Gastrocnemius medialis (tissue), 4 donors: ENCODE results near the gene LTBP1.

Experiments used
- CTCF ChIP-seq, 5 experiments: fragments of 450-650 bp in 3 of 5; fragments of 200-600 bp in 2 of 5; sonication (generic) in 2 of 5; IDR thresholded peaks in 4 of 5; conservative IDR thresholded peaks in 1 of 5; 1 replicate in 4 of 5; 2 replicates in 1 of 5; pipeline ENCODE4 v1.5.1; 2016 to 2019; ENCODE audit warnings: antibody characterized with exemption in 5 of 5, mild to moderate bottlenecking in 3 of 5, moderate library complexity in 3 of 5
- POLR2A ChIP-seq, 2 donors: fragments of 450-650 bp; IDR thresholded peaks; one replicate each; pipeline ENCODE4 v1.6.1; 2017; ENCODE audit warnings: antibody characterized with exemption in 2 of 2, mild to moderate bottlenecking in 2 of 2, moderate library complexity in 2 of 2

- TF ChIP-seq CTCF (IDR thresholded peaks at IDR 0.05 in 4 of 5, conservative IDR thresholded peaks at IDR 0.05 in 1 of 5) (no peak), POLR2A (IDR thresholded peaks at IDR 0.05) (no peak)
Observed at GRCh38 chr2:33104052-33104623, 157.4 kb downstream of the LTBP1 start.
